Choroid plexus epithelial cell (primary cell): Measurements from ENCODE around the gene IMPDH1.

Experiments used
- DNase-seq: peaks from one replicate; pipeline ENCODE4 v3.0.0-alpha.2; 2010; ENCODE audit warnings: low read depth
- H3K4me3 ChIP-seq: 2 replicates; pipeline ENCODE4 v1.5.1; 2011; ENCODE audit warnings: low read depth, mild to moderate bottlenecking, control low read depth, low read length, moderate library complexity
- TF ChIP-seq, protein P1 (sequence below): conservative IDR thresholded peaks from 2 replicates; pipeline ENCODE4 v1.5.1; 2011; ENCODE audit warnings: low read depth, mild to moderate bottlenecking, control low read depth, inconsistent platforms, low read length, moderate library complexity

IMPDH1 gene

DNA sequence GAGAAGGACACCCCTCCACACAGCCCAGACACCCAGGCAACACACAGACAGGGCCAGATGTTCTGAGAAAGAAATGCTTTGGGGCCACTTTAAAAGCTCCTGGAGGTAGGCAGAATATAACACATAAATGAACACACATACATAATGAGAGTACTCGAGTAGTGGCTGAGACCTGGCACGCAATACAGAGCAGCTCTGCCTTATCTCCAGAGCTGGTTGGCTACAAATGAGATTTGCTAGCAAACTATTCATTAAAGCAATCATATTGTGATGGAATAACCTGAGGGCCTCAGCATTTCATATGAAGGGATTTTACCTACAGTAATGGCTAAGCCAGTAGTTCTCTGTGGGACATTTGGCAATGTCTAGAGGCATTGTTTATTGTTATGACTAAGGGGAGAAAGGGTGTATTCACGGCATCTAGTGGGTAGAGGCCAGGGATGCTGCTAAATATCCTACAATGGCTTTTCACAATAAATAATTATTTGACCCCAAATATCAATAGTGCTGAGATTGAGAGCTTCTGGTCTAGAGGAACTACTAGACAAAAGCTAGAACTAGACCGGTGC is 5.5 kb upstream of the IMPDH1 start:
- TF ChIP-seq, protein P1, sequence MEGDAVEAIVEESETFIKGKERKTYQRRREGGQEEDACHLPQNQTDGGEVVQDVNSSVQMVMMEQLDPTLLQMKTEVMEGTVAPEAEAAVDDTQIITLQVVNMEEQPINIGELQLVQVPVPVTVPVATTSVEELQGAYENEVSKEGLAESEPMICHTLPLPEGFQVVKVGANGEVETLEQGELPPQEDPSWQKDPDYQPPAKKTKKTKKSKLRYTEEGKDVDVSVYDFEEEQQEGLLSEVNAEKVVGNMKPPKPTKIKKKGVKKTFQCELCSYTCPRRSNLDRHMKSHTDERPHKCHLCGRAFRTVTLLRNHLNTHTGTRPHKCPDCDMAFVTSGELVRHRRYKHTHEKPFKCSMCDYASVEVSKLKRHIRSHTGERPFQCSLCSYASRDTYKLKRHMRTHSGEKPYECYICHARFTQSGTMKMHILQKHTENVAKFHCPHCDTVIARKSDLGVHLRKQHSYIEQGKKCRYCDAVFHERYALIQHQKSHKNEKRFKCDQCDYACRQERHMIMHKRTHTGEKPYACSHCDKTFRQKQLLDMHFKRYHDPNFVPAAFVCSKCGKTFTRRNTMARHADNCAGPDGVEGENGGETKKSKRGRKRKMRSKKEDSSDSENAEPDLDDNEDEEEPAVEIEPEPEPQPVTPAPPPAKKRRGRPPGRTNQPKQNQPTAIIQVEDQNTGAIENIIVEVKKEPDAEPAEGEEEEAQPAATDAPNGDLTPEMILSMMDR, result no peak
- no peak for DNase-seq
- no peak overlapping the region for H3K4me3 ChIP-seq

DNA sequence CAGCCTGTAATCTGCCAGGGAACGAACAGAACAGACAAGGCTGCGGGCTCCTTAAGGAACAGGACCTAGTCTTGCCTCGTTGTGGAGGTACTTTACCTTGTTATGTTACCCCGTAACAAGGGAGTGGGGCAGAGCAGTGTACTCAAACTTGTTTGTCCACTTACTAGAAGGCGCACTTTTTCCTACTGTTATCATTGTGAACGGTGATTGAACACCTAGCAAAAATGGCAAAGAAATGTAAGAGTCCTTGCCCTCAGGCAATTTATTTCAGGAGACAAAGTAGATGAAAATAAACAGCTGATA is 620 bp upstream of the IMPDH1 start:
- peak overlapping the region; percentile 60 for H3K4me3 ChIP-seq
- TF ChIP-seq, protein P1, result no peak
- no peak for DNase-seq

DNA sequence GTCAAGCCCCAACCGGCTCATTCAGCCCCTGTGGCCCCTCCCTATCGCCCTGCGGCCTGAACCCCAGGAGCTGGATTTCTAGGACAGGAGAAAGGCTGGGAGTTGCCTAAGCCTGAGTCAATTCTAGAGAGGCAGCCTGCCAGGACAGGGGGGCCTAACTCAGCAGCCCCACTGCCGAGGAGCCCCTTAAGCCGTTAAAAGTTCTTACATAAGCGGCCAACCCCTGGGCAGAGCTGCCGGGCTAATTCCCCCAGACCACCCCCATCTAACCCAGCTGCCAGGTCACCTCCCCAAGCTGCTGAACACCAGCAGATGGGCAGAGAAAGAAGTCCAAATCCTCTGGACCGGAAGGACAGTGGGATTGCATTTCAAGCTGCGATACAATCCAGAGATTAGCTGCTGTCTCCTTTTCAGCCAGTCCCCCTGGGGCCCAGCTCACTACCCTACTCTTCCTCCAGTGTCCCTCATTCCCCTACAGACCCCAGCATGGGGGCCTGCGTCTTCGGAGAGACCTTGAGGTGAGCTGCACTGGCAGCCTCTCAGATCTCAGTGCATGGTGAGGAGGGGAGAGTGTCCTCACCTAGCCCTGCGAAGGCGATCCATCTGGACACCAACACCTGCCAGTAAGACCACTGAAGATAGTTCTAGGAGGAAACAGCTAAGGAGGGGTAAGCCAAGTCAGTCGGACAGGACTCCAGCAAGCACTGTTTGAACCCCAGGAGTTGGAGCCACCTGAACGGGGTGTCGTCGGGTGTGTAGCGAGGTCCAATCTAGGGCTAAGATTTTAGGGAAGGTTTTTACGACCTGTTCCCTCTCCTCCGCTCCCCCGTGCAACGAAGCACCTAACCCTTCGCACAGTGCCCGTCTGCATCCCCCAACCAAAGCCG is 830 bp downstream of the IMPDH1 start:
- H3K4me3 ChIP-seq, result peak overlapping the region; percentile 60
- peak; percentile 40 for DNase-seq
- TF ChIP-seq, protein P1, result no peak

DNA sequence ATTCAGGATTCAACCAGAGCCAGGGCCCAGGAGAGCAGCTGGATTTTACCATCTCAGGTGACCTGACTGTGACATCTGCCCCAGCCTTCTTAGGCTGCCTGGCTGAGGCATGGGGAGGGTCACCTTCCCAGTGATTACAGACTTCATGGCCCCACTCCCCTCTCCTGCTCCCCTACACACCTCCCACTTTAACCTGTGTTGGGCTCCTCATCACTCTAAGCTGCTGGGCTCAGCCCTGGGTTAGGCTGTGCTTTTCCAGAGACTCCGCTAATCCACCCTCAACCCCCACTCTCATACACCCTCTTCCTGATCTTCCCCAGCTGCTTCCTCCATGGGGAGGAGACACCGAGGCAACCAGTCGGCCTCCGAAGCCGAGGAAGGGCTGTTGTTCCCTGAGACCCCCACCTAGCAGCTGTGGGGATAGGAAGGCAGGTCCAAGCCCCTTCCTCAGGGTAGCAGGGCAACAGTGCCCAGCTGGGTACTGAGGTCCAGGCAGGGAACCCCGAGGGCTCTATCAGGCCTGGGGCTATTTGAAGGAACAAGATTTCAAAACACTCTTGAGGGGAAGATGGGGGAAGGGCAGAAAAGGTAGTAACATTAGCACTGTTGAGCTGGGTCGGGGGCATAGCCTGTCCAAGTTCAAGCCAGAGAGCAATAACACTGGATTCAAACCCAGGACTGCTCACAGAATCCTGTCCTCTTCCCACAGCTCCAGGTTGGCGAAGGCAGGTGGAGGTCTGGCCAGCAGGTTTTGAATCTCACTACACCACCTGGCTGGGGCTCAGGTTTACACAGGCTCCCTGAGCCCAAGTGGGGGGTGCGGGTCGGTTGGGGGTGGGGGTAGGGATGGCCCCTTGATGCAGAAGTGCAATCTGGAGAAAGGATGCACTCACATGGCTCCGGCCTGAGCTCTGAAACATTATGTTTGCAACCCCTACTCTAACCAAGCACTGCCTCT is 1.8 kb downstream of the IMPDH1 start:
- H3K4me3 ChIP-seq, result no peak overlapping the region
- DNase-seq, result no peak
- TF ChIP-seq, protein P1, result no peak

DNA sequence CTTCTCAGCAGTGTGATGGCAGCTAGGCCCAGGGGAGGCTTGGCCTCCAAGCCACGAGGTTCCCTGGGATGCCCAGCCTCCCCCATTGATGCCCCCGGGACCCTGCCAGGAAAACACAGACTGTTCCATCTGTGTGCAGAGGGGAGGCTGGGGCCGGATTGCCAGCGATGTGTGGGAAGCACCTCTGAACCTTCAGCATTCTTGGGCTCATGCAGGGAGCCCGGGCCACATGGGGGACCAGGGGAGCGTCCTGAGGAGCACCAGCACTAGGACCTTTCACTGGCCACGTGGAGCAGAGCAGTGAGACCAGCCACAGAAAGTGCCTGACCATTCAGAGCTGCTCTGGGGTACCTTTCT is 2.6 kb downstream of the IMPDH1 start:
- no peak overlapping the region for H3K4me3 ChIP-seq
- DNase-seq, result peak; percentile 17
- TF ChIP-seq, protein P1, result no peak

DNA sequence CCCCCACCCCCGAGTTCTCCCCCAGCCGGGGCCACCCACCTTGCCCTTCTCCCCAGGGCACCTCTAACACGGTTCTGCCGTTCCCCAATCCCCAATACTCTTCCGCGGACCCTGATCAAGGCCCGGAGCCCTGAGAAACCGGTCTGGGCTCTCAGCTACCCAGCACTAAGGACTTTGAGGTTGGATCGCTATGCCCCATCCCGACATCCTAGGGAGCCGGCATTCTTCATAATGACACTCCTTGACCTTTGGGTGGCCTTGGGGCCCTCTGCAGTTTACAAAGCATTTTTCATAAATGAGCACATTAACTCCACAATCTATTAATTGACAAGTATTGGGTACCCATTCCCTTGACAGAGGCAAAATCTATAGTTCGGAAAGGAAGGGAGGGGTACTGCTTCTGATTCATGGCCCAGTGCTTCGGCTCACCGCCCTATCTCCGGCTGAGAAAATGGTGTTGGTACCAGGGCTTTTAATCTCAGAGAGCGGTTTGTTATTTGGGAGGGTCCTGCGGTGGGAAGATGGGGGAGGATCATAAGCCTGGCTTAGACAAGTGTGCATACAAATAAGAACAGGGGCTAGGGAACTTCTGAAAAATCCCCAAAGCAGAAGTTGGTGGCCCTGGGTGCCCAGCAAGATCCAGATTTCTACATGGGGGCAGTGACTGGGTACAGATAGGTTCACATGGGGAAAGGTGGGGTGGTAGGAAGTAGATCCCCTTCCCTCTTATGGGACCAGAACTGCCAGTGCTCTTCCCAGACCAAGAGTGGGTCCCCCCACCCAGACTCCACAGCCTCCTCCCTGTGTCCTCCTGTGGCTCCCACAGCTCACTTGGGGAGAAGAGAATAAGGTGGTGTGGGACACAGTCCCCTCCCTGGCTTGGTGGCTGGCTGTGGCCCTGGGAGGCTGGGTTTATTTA is 3.2 kb downstream of the IMPDH1 start:
- TF ChIP-seq, protein P1, result no peak
- DNase-seq, result no peak
- H3K4me3 ChIP-seq, result peak overlapping the region; percentile 73
